ENCODE data around the gene NSMCE4A. TPM values are rescaled to one million over a fixed set of nuclear protein-coding genes. Genes with fewer than 3 reads are reported as not detected.

NSMCE4A gene
- total RNA-seq, 1 donor from 2014 or later: 85.0 TPM

DNA sequence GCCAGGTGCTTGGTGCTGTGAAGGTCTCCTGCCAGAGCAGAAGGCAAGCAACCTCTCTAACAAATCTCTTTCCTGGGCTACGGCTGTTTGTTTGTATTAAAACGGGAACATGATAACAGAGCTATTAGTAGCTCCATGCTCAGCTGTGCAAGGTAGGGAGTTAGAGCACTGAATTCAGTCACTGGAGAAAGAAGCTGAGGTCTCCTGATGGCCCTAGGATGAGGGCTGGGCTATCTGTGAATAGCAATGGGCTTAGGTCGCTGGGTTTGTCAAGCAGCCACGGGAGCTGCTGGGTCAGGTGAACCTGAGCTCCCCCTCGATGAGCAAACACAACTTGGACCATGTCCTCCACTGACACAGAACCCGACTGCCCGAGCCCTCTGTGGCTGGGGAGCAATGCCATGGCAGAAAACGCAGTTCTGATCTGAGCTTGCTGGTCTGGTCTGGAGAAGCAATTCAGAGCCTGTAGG is 38.3 kb upstream of the NSMCE4A start:
- no peaks in the 10 kb centered on the region for H3K9me3 Mint-ChIP-seq
- no peak overlapping the region for H3K27ac Mint-ChIP-seq (ENCODE audit: unreplicated experiment)

DNA sequence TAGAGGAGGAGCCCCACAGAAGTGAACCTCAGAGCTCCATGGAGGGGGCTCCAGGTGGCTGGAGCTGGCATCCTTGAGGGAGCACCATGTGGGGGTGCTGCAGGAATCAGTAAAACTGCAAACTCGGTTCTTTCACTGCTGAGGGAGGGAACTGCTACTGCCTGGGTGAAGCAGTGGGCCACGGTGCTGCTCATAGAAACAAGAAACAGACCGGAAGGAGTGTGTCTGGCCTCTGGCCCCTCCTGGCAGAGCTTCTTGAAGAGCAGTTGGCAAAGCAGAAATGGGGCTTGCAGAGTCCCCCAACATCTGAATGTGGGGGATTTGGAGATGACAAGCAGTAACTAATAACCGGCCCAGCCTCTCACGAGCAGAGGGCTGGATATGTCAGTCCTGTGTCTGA is 37.7 kb upstream of the NSMCE4A start:
- H3K36me3 Mint-ChIP-seq (ENCODE audit: low read depth): no peaks in the 10 kb centered on the region
- no peak for DNase-seq (ENCODE audit: low read depth, low spot score)
- TF ChIP-seq, protein P1, sequence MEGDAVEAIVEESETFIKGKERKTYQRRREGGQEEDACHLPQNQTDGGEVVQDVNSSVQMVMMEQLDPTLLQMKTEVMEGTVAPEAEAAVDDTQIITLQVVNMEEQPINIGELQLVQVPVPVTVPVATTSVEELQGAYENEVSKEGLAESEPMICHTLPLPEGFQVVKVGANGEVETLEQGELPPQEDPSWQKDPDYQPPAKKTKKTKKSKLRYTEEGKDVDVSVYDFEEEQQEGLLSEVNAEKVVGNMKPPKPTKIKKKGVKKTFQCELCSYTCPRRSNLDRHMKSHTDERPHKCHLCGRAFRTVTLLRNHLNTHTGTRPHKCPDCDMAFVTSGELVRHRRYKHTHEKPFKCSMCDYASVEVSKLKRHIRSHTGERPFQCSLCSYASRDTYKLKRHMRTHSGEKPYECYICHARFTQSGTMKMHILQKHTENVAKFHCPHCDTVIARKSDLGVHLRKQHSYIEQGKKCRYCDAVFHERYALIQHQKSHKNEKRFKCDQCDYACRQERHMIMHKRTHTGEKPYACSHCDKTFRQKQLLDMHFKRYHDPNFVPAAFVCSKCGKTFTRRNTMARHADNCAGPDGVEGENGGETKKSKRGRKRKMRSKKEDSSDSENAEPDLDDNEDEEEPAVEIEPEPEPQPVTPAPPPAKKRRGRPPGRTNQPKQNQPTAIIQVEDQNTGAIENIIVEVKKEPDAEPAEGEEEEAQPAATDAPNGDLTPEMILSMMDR (conservative IDR thresholded peaks at IDR 0.05): no peak
- H3K4me3 Mint-ChIP-seq: no peak overlapping the region
- no peaks in the 10 kb centered on the region for H3K4me1 Mint-ChIP-seq
- no peak overlapping the region for H3K27ac Mint-ChIP-seq (ENCODE audit: unreplicated experiment)
- H3K9me3 Mint-ChIP-seq: no peaks in the 10 kb centered on the region
- no peaks in the 10 kb centered on the region for H3K27me3 Mint-ChIP-seq (ENCODE audit: low read depth)

More for the DNA sequence above, 38.3 kb upstream of the NSMCE4A start:
- no peaks in the 10 kb centered on the region for H3K36me3 Mint-ChIP-seq (ENCODE audit: low read depth)
- H3K4me3 Mint-ChIP-seq: no peak overlapping the region
- H3K4me1 Mint-ChIP-seq: peaks cover 5% of the 10 kb centered on the region
- no peak for DNase-seq (ENCODE audit: low read depth, low spot score)
- no peaks in the 10 kb centered on the region for H3K27me3 Mint-ChIP-seq (ENCODE audit: low read depth)
- TF ChIP-seq, protein P1 (conservative IDR thresholded peaks at IDR 0.05): no peak

DNA sequence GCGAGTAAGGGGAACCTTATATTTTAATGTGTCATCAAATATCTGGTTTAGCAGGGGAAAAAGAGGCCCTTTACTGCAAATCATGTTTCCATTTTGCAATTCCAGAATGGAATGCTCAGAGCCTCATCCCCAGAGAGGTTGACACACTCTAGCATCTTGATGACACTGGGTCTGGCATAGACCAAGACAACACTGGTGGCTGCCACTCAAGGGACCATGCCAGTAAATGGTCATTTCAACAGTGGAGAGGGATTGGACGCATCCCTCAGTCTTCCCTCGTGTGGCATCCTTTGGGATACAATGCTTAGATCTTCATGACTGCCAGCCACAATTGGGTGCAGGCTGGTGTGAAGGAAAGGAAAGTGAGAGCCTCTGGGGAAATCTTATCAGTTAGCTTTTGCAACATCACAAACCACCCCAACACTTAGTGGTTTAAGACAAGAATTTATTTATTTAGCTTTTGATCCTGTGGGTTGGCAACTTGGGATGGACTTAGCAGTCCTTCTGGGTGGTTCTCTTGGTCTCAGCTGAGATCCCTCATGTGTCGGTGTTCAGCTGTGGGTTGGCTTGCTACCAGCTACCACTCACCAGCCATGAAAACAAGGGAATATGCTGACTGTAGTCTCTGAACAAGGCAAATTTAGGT is 35.5 kb upstream of the NSMCE4A start:
- TF ChIP-seq, protein P1 (conservative IDR thresholded peaks at IDR 0.05): no peak
- Mint-ChIP-seq H3K27me3 (ENCODE audit: low read depth) (no peaks in the 10 kb centered on the region), H3K4me3 (no peak overlapping the region), H3K9me3 (no peaks in the 10 kb centered on the region), H3K36me3 (ENCODE audit: low read depth) (no peaks in the 10 kb centered on the region), H3K27ac (ENCODE audit: unreplicated experiment) (no peak overlapping the region), H3K4me1 (no peaks in the 10 kb centered on the region)
- no peak for DNase-seq (ENCODE audit: low read depth, low spot score)

DNA sequence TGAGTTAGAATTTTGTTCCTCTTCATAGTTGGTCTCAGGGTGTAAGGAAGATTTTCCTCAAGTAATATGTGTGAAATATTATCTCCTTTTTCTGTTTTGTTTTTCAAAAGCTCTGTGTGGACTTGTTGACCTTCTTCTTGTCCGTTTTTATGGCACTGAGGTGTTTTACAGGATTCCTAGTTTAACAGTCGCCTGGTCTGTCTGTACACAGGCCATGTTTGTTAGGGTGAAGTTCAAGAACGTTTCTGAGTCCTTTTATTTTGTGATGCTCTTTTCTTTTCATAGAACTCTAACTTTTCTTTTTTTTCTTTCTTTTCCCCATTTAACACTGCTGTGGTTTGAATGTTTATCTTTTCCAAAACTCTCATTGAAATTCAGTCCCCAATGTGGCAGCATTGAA is 32.4 kb upstream of the NSMCE4A start:
- peaks cover 8% of the 10 kb centered on the region for H3K9me3 Mint-ChIP-seq
- H3K36me3 Mint-ChIP-seq (ENCODE audit: low read depth): peaks cover 3% of the 10 kb centered on the region
- DNase-seq (ENCODE audit: low read depth, low spot score): no peak
- no peak overlapping the region for H3K4me3 Mint-ChIP-seq
- no peaks in the 10 kb centered on the region for H3K4me1 Mint-ChIP-seq
- H3K27me3 Mint-ChIP-seq (ENCODE audit: low read depth): no peaks in the 10 kb centered on the region
- no peak overlapping the region for H3K27ac Mint-ChIP-seq (ENCODE audit: unreplicated experiment)
- TF ChIP-seq, protein P1 (conservative IDR thresholded peaks at IDR 0.05): no peak

DNA sequence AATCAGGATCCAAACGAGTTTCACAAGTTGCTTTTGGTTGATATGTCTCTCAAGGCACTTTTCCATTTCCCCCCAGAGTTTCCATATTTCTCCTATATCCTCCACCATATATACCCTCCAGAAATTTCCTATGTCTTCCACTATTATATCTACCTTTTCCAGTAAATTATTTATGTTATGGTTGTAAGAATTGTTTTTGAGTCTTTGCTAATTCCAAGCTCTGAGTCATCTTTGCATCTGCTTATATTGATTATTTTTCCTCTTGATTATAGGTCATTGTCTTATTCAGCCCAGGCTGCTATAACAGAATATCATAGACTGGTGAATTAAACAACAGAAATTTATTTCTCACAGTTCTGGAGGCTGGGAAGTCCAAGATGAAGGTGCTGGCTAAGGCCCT is 26.7 kb upstream of the NSMCE4A start:
- Mint-ChIP-seq H3K4me3 (no peak overlapping the region), H3K27me3 (ENCODE audit: low read depth) (no peaks in the 10 kb centered on the region), H3K27ac (ENCODE audit: unreplicated experiment) (no peak overlapping the region), H3K9me3 (peaks cover 20% of the 10 kb centered on the region), H3K36me3 (ENCODE audit: low read depth) (peaks cover 9% of the 10 kb centered on the region), H3K4me1 (no peaks in the 10 kb centered on the region)
- TF ChIP-seq, protein P1 (conservative IDR thresholded peaks at IDR 0.05): no peak
- no peak for DNase-seq (ENCODE audit: low read depth, low spot score)

Data from neural crest cell (in vitro differentiated cells).